ENCODE data around the gene CLASP1. TPM values are rescaled to one million over a fixed set of nuclear protein-coding genes. Genes with fewer than 3 reads are reported as not detected.

The CLASP1 gene
- total and polyA plus RNA-seq, 2 of the 8 experiments (the other 6 are each of a cell fraction or from before 2014, with no cell fraction given), result 7.3 to 53.9 TPM

DNA sequence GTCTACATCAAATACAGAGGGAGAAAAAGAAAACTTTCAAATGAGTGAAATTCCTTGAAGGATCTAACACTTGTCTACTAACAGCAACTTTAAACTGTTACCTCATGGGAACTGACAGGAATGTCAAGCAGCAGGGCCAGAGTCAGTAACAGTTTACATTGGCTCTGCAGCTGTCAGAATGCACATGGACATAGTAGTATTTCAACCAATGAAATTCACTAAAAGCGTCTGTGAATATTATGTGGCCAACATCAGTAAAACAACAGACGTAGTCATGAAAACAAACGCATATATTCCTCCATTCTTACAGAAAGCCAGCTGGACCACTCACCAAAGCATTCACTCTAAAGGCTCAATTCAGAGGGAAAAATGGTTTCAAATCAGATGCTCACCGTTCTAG, 197.9 kb downstream of the CLASP1 start:
- Histone ChIP-seq H2AK5ac (ENCODE audit: low read depth, low read length) (no peak overlapping the region), H3K36me3 (ENCODE audit: control insufficient read depth in 2 of 4, insufficient read depth in 4 of 4, low read length in 3 of 4) (peaks cover 16 to 50% (median 31%) of the 10 kb centered on the region in 4 experiments), H4K8ac (ENCODE audit: extremely low read depth, insufficient read depth, low read length) (no peak overlapping the region), H3K79me1 (ENCODE audit: low read depth, low read length) (no peaks in the 10 kb centered on the region), H3K23ac (ENCODE audit: insufficient read length) (no peak overlapping the region), H3K27ac (ENCODE audit: low read depth, low read length) (no peak overlapping the region), H2BK12ac (ENCODE audit: low read depth, low read length) (no peak overlapping the region), H2BK5ac (ENCODE audit: low read depth, low read length) (no peak overlapping the region), H3K4ac (replicated peaks; ENCODE audit: insufficient read length, low read depth, low read length) (no peak overlapping the region), H2BK15ac (ENCODE audit: low read length) (no peak overlapping the region), H3K56ac (replicated peaks; ENCODE audit: insufficient read length, low read depth, low read length) (no peak overlapping the region), H4K20me1 (replicated peaks in 1 of 2; ENCODE audit: control insufficient read depth in 1 of 2, insufficient read depth in 2 of 2, low read length in 2 of 2) (peaks cover 0 to 1% of the 10 kb centered on the region in 2 experiments), H3K9ac (replicated peaks in 1 of 4; ENCODE audit: extremely low read depth in 1 of 4, low read depth in 3 of 4, low read length in 3 of 4) (no peak overlapping the region), H3K14ac (ENCODE audit: insufficient read length) (no peak overlapping the region), H2AFZ (ENCODE audit: low read length) (no peak overlapping the region), H2BK20ac (ENCODE audit: low read length) (no peak overlapping the region), H3K4me1 (replicated peaks in 1 of 4; ENCODE audit: control insufficient read depth in 3 of 4, insufficient read depth in 4 of 4, low read length in 3 of 4) (no peaks in the 10 kb centered on the region), H3K79me2 (ENCODE audit: control insufficient read depth in 1 of 2, insufficient read depth in 2 of 2, low read length in 2 of 2) (no peaks in the 10 kb centered on the region), H3K4me3 (ENCODE audit: extremely low read depth in 1 of 4, insufficient read depth in 2 of 4, low read depth in 3 of 4, low read length in 4 of 4) (no peak overlapping the region), H4K5ac (ENCODE audit: insufficient read length, low read depth, low read length) (no peak overlapping the region), H3K18ac (ENCODE audit: extremely low read depth, low read length) (no peak overlapping the region), H3K23me2 (ENCODE audit: low read depth, low read length) (no peaks in the 10 kb centered on the region), H2BK120ac (replicated peaks; ENCODE audit: low read depth, low read length) (no peak overlapping the region), H3K9me3 (ENCODE audit: insufficient read depth in 2 of 2, low read depth in 1 of 2, low read length in 1 of 2) (no peaks in the 10 kb centered on the region), H3K4me2 (ENCODE audit: insufficient read depth in 1 of 2, low read depth in 2 of 2, low read length in 2 of 2) (no peak overlapping the region), H4K91ac (replicated peaks; ENCODE audit: insufficient read length, low read length) (no peak overlapping the region), H3K27me3 (replicated peaks in 1 of 4; ENCODE audit: control insufficient read depth in 3 of 4, extremely low read depth in 1 of 4, insufficient read depth in 3 of 4, low read length in 3 of 4) (no peaks in the 10 kb centered on the region)
- no peak for FAIRE-seq
- WGBS, 2 experiments (ENCODE audit: extremely low coverage in 1 of 2, insufficient coverage in 1 of 2, insufficient read length in 1 of 2, insufficient replicate concordance in 2 of 2, low coverage in 1 of 2, low lambda C conversion rate in 2 of 2, missing lambda C conversion rate in 1 of 2), result 90% methylated on average over 4 of the region's 4 CpGs; no CpG with 5 or more reads in 1 of the 2 experiments
- TF ChIP-seq NANOG (IDR thresholded peaks at IDR 0.05; ENCODE audit: insufficient read depth, low read depth, low read length, poor library complexity, severe bottlenecking) (no peak), HDAC2 (IDR thresholded peaks at IDR 0.05; ENCODE audit: borderline replicate concordance in 1 of 2, low read depth in 2 of 2, low read length in 2 of 2) (no peak), GABPA (IDR thresholded peaks at IDR 0.05; ENCODE audit: borderline replicate concordance, insufficient read depth, low read length) (no peak), GTF2F1 (IDR thresholded peaks at IDR 0.05; ENCODE audit: borderline replicate concordance, low read depth, low read length) (no peak), RFX5 (IDR thresholded peaks at IDR 0.05; ENCODE audit: borderline replicate concordance, low read depth, low read length) (no peak), HDAC6 (IDR thresholded peaks at IDR 0.05; ENCODE audit: low read depth, low read length) (no peak), CBX5 (IDR thresholded peaks at IDR 0.05; ENCODE audit: low read depth, low read length) (no peak), SAP30 (IDR thresholded peaks at IDR 0.05; ENCODE audit: insufficient read depth, insufficient replicate concordance, low read length) (no peak), ZNF274 (IDR thresholded peaks at IDR 0.05; ENCODE audit: borderline replicate concordance, extremely low read depth, low read length) (no peak), SIRT6 (IDR thresholded peaks at IDR 0.05; ENCODE audit: low read length) (no peak), TAF7 (optimal IDR thresholded peaks at IDR 0.05; ENCODE audit: borderline replicate concordance, low read depth, low read length) (no peak)
- DNase-seq (ENCODE audit: low read depth in 1 of 2, low spot score in 2 of 2), result no peak
- ChIA-PET CTCF (ENCODE audit: partially characterized antibody) (no interaction called here), POLR2A (ENCODE audit: partially characterized antibody) (no interaction called here)

Measured in H1 (cell line).